OCI-LY7 (cell line): ENCODE measurements around the gene SEBOX. TPM values are rescaled to one million over a fixed set of nuclear protein-coding genes. Genes with fewer than 3 reads are reported as not detected.

Source experiments
- BruUV-seq: library from RNA; stranded (reverse); fragments of 400-500 nt; replicated peaks from 2 replicates; lab custom pipeline; 2021; lab: Mats Ljungman, UMichigan
- CTCF ChIA-PET: fragments of 300-600 bp; sonication (Branson Sonifier 250); formaldehyde crosslinking; loops from one replicate; lab custom pipeline; 2022; ENCODE audit warnings: antibody characterized with exemption; ENCODE audit not compliant: unreplicated experiment; lab: Charles Lee
- POLR2A ChIA-PET: fragments of 300-600 bp; sonication (Branson Sonifier 250); formaldehyde crosslinking; loops from one replicate; lab custom pipeline; 2022; ENCODE audit warnings: antibody characterized with exemption; lab: Charles Lee
- DNase-seq: peaks from one replicate; pipeline ENCODE4 v3.0.0-alpha.2; 2015; ENCODE audit warnings: low spot score
- H2AFZ ChIP-seq: fragments of 200-600 bp; sonication (generic), shearing (Covaris generic); 2 replicates; pipeline ENCODE4 v1.6.1; 2014; ENCODE audit warnings: mild to moderate bottlenecking, antibody characterized with exemption, low read length, moderate library complexity
- H3K27ac ChIP-seq: fragments of 200-600 bp; sonication (generic); 2 replicates; pipeline ENCODE4 v1.5.1; 2014; ENCODE audit warnings: mixed run types, low read depth, mild to moderate bottlenecking, moderate library complexity, low read length, inconsistent platforms; ENCODE audit not compliant: poor library complexity, severe bottlenecking
- H3K36me3 ChIP-seq: fragments of 200-600 bp; sonication (generic); 2 replicates; pipeline ENCODE4 v1.6.1; 2014; ENCODE audit warnings: mild to moderate bottlenecking, antibody characterized with exemption, low read length, moderate library complexity, mixed read lengths; ENCODE audit not compliant: insufficient read depth
- H3K4me1 ChIP-seq: fragments of 200-600 bp; sonication (generic); 2 replicates; pipeline ENCODE4 v1.5.1; 2014; ENCODE audit warnings: mild to moderate bottlenecking, low read length; ENCODE audit not compliant: insufficient read depth, poor library complexity, severe bottlenecking
- H3K4me2 ChIP-seq: fragments of 200-600 bp; sonication (generic); 2 replicates; pipeline ENCODE4 v1.6.1; 2014; ENCODE audit warnings: mild to moderate bottlenecking, low read length
- H3K4me3 ChIP-seq: fragments of 200-600 bp; sonication (generic); 2 replicates; pipeline ENCODE4 v1.5.1; 2014; ENCODE audit warnings: mild to moderate bottlenecking, low read depth, low read length; ENCODE audit not compliant: poor library complexity, severe bottlenecking
- H3K79me2 ChIP-seq: fragments of 200-600 bp; sonication (generic); 2 replicates; pipeline ENCODE4 v1.6.1; 2016; ENCODE audit warnings: low read depth, mild to moderate bottlenecking, low read length, moderate library complexity, mixed read lengths; ENCODE audit not compliant: insufficient read depth
- H3K9me2 ChIP-seq: fragments of 200-600 bp; sonication (generic); 2 replicates; pipeline ENCODE4 v1.6.1; 2016; ENCODE audit warnings: mild to moderate bottlenecking, low read length, mixed read lengths; ENCODE audit not compliant: insufficient read depth
- H3K9me3 ChIP-seq: fragments of 200-600 bp; sonication (generic); 2 replicates; pipeline ENCODE4 v1.6.1; 2014; ENCODE audit warnings: mild to moderate bottlenecking, mixed run types, low read length, mixed read lengths
- H4K20me1 ChIP-seq: fragments of 200-600 bp; sonication (generic); 2 replicates; pipeline ENCODE4 v1.6.1; 2014; ENCODE audit warnings: mild to moderate bottlenecking, antibody characterized with exemption, low read length, moderate library complexity, mixed read lengths; ENCODE audit not compliant: insufficient read depth
- EZH2phosphoT487 ChIP-seq: fragments of 200-600 bp; sonication (generic); IDR thresholded peaks from 2 replicates; pipeline ENCODE4 v1.6.1; 2018; ENCODE audit warnings: low read depth, borderline replicate concordance, mild to moderate bottlenecking, mixed run types, antibody characterized with exemption, low read length, moderate library complexity, mixed read lengths
- intact Hi-C: fragments of 100-400 bp; cut with micrococcal nuclease; formaldehyde crosslinking; loops from one replicate; pipeline ENCODE4 v1.10.0; 2022; ENCODE audit not compliant: unreplicated experiment
- total RNA-seq, 2 experiments: library from RNA; depleted of rRNA in 1 of 2; stranded (reverse); fragments of >200 nt in 1 of 2; shearing (Covaris generic) in 1 of 2; gene quantifications; 2 replicates each; pipeline ENCODE4 v1.2.3, GENCODE V29; 2014 to 2022
- TF ChIP-seq, protein P1 (sequence below): fragments of 200-600 bp; sonication (generic); conservative IDR thresholded peaks from 2 replicates; pipeline ENCODE4 v1.5.1; 2014; ENCODE audit warnings: mild to moderate bottlenecking, antibody characterized with exemption, low read length, moderate library complexity, mixed read lengths

The SEBOX gene
- total RNA-seq, 2 experiments from 2014 or later: not detected

DNA sequence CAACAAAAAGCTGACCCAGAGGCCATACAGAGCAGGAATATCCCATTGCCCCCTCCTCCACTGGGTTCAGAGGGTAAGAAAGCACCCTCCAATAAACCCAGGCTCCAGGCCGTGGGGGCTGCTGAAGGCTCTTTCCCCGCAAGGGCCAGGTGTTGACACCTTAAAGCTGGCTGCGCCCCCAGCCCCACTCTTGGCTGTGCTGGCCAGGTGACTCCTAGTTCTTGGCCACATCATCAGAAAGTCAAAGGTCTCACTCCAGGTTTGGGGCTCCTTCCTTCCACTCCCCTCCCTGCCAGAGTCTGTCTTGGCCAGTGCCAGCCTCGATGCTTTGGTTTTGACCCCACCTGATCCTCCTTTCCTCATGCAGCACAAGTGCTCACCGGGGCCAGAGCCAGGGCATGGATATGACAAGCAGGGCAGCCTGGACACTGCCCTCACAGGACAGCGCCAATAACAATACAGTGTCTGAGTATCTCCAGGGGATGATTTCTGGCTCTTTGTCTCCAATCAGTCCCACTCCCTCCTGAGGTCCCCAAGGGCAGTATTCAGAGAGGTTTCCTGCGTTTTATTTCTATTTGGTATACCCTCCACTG lies 32.8 kb upstream of the SEBOX start:
- CTCF ChIA-PET: no interaction called here
- TF ChIP-seq, protein P1, sequence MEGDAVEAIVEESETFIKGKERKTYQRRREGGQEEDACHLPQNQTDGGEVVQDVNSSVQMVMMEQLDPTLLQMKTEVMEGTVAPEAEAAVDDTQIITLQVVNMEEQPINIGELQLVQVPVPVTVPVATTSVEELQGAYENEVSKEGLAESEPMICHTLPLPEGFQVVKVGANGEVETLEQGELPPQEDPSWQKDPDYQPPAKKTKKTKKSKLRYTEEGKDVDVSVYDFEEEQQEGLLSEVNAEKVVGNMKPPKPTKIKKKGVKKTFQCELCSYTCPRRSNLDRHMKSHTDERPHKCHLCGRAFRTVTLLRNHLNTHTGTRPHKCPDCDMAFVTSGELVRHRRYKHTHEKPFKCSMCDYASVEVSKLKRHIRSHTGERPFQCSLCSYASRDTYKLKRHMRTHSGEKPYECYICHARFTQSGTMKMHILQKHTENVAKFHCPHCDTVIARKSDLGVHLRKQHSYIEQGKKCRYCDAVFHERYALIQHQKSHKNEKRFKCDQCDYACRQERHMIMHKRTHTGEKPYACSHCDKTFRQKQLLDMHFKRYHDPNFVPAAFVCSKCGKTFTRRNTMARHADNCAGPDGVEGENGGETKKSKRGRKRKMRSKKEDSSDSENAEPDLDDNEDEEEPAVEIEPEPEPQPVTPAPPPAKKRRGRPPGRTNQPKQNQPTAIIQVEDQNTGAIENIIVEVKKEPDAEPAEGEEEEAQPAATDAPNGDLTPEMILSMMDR: no peak
- TF ChIP-seq EZH2phosphoT487: no peak
- Histone ChIP-seq H3K27ac (no peak overlapping the region), H3K4me2 (no peak overlapping the region), H2AFZ (no peak overlapping the region), H3K9me2 (no peaks in the 10 kb centered on the region), H3K9me3 (no peaks in the 10 kb centered on the region), H3K4me1 (no peaks in the 10 kb centered on the region), H3K79me2 (no peaks in the 10 kb centered on the region), H4K20me1 (no peaks in the 10 kb centered on the region), H3K36me3 (no peaks in the 10 kb centered on the region; the same call in 1 of the 2 replicates), H3K4me3 (no peak overlapping the region)
- intact Hi-C loops: no loop called here
- DNase-seq: no peak
- BruUV-seq: no TSS peak
- POLR2A ChIA-PET: no interaction called here

DNA sequence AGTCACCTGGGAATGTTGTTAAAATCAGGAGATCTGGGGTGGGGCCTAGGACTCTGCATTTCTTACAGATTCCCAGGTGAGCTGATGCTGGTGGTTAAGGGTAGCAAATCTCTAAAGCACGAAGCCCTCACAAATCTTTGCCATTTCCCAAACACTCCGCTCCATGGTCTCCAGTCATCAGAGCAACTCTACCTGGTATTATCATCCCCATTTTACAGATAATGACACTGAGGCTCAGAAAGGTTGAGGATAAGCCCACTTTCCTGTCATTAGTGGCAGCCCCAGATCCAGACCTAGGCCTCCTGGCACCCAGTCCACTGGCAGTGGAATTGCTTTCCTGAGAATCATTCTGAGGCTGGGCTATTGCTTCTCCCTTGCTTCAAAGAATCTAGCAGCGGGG lies 32.3 kb upstream of the SEBOX start:
- Histone ChIP-seq H3K4me3 (no peak overlapping the region), H3K9me3 (no peaks in the 10 kb centered on the region), H3K36me3 (no peaks in the 10 kb centered on the region; the same call in 1 of the 2 replicates), H3K27ac (no peak overlapping the region), H3K79me2 (no peaks in the 10 kb centered on the region), H3K4me1 (no peaks in the 10 kb centered on the region), H3K9me2 (no peaks in the 10 kb centered on the region), H3K4me2 (no peak overlapping the region), H2AFZ (no peak overlapping the region), H4K20me1 (no peaks in the 10 kb centered on the region)
- CTCF ChIA-PET: no interaction called here
- POLR2A ChIA-PET: no interaction called here
- TF ChIP-seq, protein P1: no peak
- TF ChIP-seq EZH2phosphoT487: no peak
- no TSS peak for BruUV-seq
- intact Hi-C loops: no loop called here
- DNase-seq: no peak

DNA sequence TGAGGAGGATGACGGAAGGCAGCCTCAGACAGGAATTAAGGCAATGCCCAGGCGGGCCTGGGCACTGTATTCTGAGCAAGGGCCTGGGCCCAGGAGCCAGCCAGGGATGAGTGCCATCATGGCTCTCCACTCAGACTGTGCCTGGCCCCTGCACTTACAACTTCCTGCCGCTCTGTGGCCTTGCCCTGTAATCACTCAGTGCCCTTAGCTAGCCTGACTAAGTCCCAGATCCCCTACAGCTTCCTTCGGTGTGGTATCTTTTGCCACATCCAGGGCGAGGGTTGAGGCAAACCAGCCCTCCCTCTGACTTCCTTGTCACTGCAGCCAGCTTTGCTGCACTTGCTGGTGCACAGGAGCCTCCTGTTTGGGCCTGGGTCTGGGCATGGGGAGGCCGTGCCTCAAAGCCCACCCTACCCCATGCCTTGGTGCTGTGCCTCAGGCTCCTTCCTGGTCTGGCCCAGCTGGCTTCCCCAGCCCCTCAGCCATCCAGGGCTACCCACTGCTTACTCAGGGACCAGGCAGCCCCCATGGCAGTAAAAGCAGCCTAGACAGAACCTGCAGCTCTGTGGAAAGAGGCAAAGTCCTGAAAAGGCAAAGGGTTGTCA lies 31.7 kb upstream of the SEBOX start:
- BruUV-seq: no TSS peak
- H4K20me1 ChIP-seq: no peaks in the 10 kb centered on the region
- H3K9me3 ChIP-seq: no peaks in the 10 kb centered on the region
- TF ChIP-seq, protein P1: no peak
- TF ChIP-seq EZH2phosphoT487: no peak
- CTCF ChIA-PET: interaction anchor here (1.0 kb wide), 1 partner anchor 20 kb away, joined by 4 read pairs; no protein-coding TSS in a partner anchor
- no peak for DNase-seq
- no peak overlapping the region for H3K4me3 ChIP-seq
- H3K36me3 ChIP-seq: no peaks in the 10 kb centered on the region; the same call in 1 of the 2 replicates
- no peaks in the 10 kb centered on the region for H3K4me1 ChIP-seq
- no peak overlapping the region for H3K4me2 ChIP-seq
- no peak overlapping the region for H3K27ac ChIP-seq
- POLR2A ChIA-PET: no interaction called here
- intact Hi-C loops: no loop called here
- no peak overlapping the region for H2AFZ ChIP-seq
- H3K9me2 ChIP-seq: no peaks in the 10 kb centered on the region
- no peaks in the 10 kb centered on the region for H3K79me2 ChIP-seq
